Measurements from ENCODE around the gene SLAMF7. TPM values are rescaled to one million over a fixed set of nuclear protein-coding genes. Genes with fewer than 3 reads are reported as not detected.

SLAMF7 gene
- total and polyA plus RNA-seq, 2 of the 8 experiments (the other 6 are each of a cell fraction or from before 2014, with no cell fraction given), result not detected

GRCh38 chr1:160745551-160745950, 6.5 kb downstream of the SLAMF7 start (continued):
- TF ChIP-seq CTBP2 (IDR thresholded peaks at IDR 0.05; ENCODE audit: borderline replicate concordance, insufficient read depth, insufficient read length, low read length) (no peak), RFX5 (IDR thresholded peaks at IDR 0.05; ENCODE audit: borderline replicate concordance, low read depth, low read length) (no peak), TCF12 (IDR thresholded peaks at IDR 0.05; ENCODE audit: low read depth, low read length) (no peak), ATF3 (IDR thresholded peaks at IDR 0.05; ENCODE audit: insufficient read depth, low read depth, low read length) (no peak), SAP30 (IDR thresholded peaks at IDR 0.05; ENCODE audit: insufficient read depth, insufficient replicate concordance, low read length) (no peak), HDAC2 (IDR thresholded peaks at IDR 0.05; ENCODE audit: borderline replicate concordance in 1 of 2, low read depth in 2 of 2, low read length in 2 of 2) (no peak)

All from H1 (cell line).